GM19438 (cell line): Measurements from ENCODE around the gene RHOBTB3.

Source experiments
- ATAC-seq: cut with Tn5 transposase; IDR thresholded peaks from one replicate; pipeline ENCODE4 v1.9.1; 2021; ENCODE audit warnings: low read depth; ENCODE audit not compliant: unreplicated experiment

The RHOBTB3 gene

DNA sequence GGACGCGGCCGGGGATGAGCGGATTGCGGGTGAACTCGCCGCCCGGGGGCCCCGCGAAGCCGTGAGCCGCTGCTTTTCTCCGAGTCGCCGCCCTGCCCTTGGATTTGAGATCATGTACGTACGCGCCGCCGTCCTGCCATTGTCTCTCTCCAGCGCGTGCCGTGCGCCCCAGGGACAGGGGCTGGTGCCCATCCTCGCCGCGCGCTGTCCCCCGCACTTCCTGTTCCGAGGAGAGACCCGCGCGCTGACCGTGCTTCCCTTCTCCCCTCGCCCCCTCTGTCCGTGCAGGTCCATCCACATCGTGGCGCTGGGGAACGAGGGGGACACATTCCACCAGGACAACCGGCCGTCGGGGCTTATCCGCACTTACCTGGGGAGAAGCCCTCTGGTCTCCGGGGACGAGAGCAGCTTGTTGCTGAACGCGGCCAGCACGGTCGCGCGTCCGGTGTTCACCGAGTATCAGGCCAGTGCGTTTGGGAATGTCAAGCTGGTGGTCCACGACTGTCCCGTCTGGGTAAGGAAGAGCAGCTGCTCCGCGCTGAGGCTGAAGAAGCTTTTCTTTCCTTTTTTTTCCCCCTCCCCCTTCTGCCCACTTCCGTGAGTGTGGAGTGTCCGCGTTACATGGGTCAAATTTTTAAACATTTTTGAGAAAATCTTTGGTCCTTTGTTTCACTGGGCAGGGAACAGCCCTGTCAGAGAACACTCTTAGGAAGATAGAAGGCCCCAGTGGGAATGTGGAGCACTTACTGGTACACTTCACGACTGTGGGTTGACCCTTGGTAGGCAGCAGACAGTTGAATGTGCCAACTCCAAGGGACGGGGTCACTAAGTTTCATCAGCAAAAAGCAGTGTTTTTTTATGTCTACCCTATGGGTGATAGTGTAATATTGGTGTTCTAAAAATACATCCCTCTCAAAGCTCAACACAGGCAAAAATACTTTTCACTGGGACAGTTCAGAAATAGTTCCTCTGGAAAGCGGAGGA, 727 bp downstream of the RHOBTB3 start:
- ATAC-seq = peak; percentile 33

DNA sequence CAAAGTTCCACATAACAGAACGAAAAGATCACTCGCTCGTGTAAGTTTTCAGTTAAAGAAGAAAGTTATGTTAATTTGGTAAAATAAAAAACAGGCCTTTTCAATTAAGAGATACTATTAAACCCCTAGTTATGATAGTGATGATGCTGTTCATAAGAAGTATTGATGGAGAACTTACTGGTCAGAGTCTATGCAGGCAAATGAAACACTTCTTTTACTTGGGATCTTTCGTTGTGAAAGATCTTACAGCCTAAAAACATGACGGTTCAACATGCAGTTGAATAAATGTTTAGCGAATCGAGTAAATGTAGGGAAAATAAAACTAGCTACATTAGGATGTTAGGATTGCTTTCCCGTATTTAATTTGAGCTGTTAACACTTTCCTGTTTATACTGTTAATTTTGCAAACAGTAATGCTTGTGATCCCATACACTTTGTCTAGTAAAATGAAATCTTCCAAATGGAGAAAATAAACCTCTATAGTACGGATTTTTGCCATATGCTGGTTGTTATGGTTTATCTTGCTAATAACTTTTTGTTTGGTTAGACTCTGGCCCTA, 2.0 kb downstream of the RHOBTB3 start:
- ATAC-seq = no peak

DNA sequence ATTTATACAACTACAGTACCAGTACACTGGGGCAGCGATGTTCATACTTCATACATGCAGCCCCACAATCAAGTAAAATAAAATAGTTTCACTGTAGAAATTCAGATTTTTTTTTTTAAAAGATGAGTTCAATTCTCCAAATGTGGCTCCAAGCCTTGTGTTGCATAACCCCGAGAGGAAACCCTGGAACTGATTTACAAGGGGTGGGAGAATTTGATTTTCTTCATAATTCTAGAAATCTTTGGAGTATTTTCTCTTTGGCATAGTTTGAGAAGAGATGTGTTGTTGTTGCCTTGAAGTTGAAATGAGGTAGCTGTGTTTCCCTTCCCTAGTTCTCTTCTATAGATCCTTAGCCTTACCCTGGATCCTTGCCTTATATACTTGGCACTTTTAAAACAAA, 3.1 kb downstream of the RHOBTB3 start:
- no peak for ATAC-seq

DNA sequence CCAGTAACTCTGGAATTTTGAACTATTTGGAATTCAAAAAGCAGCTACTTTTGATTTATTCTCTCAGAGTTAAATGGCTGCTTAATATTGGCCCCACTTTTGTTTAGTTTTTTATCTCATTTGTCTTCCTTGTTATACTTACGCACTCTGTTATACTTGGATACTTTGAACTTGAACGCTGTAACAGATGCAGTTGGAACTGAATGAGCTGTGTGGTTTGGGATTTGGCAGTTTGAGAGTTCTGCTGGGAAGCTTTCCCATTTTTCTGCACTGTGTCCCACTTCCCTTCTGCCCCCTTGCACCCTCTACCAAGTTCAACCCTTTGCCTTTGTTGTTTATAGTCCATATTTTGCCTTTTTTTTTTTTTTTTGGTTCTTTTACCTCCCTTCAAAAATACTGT, 3.8 kb downstream of the RHOBTB3 start:
- ATAC-seq = no peak

DNA sequence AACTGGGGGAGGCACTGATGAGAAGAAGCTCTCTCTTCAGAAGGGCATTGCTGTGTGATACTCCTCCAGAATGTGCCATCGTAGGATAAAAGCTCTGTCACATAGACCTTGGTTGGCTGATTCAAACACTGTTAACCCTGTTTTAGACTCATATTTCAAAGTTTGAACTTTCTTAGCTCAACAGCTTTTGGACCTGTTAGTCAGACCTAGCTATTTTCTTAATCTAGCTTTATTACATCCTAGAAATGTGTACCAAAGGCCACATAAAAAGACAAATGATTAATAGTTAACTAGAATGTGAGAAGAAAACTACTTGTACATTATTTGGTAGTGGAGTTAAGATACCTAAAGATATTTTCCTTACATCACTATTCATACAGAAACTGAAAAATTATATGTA, 4.3 kb downstream of the RHOBTB3 start:
- no peak for ATAC-seq

DNA sequence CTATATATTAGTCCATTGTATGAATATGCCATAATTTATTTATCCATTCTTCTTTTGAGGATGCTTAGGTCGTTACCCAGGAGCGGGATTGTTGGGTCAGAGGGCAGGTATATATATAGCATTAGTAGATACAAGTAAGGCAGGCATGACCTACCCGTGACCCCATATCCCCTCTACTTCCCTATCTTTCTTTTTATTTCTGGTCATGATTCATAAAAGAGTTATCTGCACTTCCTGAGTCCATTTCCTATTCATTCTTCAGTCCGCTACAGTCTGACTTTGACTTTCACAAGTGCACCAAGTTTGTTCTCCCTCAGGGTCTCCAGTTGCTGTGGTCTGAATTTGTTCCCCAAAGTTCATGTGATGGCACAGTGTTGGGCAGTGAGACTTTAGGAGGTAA, 6.9 kb downstream of the RHOBTB3 start:
- ATAC-seq = no peak

DNA sequence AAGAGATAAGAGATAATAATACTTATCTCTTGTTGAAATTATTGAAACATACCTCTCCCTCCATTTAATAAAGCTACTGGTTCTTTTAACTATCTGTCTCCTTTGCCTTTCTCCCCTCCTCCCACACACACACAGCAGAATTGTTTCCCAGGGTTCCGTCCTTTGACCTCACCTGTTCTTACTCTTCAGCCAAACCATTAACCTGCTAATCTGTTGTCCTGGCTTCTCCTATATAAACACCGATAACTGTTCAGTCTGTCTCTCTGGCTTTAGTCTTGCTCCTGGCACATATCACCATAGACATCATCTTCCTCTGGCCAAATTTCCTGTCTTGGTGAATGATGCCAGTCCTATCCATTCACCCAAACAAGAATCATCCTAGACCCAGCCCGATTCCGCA, 7.7 kb downstream of the RHOBTB3 start:
- no peak for ATAC-seq

DNA sequence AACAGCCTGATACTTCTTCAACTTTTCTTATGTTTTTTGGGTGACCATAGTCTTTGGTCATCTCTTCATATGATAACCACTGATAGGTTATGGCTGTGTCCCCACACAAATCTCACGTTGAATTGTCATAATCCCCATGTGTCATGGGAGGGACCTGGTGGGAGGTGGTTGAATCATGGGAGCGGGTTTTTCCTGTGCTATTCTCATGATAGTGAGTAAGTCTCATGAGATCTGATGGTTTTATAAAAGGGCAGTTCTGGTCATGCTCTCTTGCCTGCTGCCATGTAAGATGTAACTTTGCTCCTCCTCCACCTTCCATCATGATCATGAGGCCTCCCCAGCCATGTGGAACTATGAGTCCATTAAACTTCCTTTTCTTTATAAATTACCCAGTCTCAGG, 8.7 kb downstream of the RHOBTB3 start:
- no peak for ATAC-seq

DNA sequence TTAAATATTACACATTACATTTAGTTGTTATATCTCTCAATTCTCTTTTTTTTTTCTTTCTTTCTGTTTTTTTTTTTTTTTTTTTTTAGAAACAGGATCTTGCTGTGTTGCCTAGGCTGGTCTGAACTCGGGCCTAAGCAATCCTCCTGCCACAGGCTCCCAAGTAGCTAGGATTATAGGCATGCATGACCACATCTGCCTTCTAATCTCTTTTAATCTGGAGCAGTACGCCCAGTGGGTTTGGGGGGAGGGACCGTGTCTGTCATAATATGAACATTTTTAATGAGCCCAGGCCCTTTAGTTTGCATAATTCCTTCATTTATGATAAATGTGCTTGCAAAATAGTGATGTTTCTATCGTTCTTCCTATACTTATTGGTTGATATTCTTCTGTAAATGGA, 10.3 kb downstream of the RHOBTB3 start:
- no peak for ATAC-seq

DNA sequence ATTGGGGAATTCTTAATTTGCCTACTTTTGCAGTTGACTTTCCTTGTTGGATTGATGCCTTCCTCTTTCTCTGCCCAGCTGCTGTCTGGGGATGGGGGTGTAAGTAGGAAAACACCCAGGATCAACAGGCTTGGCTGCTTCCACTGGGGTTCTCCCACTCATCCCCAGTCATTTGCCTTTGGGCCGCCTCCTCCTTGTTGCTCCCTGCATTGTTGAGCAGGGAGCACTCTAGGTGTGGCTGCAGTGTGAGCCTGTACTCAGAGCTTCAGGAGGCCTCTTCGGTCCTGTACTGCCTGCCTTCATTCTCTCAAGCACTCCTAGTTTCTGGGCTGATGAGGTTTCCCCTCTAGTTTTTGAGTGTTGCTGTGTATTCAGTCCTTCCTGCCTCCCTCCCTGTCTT, 12.1 kb downstream of the RHOBTB3 start:
- ATAC-seq = no peak

DNA sequence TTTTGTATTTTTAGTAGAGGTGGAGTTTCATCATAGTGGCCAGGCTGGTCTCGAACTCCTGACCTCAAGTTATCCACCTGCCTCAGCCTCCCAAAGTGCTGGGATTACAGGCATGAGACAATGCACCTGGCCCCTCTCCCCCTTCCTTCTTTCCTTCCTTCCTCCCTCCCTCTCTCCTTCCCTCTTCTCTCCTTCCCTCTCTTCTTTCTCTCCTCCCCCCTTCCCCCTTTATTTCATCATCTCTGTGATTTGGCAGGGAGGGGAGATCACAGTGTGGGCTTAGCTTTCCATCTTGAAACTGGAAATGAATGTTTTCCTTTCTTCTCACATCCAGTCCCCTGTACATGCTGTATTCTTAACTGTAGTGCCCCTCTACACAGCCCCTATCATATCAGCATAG, 12.7 kb downstream of the RHOBTB3 start:
- no peak for ATAC-seq

DNA sequence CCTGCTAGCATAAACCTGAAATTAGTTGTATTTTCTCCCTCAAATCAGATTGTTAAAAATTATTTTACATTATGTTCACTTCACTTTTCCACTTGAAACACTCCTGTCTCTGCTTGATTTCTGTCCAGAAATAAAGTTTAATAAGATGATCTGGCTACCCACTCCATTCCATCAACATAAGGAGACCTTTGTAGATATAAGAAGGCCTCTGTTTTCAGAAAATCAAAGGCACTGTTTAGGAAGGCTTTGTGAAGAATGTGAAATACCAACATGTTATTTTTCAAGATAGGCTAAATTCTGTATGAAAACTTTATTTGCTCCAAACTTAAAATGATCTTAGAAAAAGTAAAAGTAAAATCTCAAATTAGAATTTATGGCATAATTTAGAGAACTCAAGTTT, 15.1 kb downstream of the RHOBTB3 start:
- no peak for ATAC-seq

DNA sequence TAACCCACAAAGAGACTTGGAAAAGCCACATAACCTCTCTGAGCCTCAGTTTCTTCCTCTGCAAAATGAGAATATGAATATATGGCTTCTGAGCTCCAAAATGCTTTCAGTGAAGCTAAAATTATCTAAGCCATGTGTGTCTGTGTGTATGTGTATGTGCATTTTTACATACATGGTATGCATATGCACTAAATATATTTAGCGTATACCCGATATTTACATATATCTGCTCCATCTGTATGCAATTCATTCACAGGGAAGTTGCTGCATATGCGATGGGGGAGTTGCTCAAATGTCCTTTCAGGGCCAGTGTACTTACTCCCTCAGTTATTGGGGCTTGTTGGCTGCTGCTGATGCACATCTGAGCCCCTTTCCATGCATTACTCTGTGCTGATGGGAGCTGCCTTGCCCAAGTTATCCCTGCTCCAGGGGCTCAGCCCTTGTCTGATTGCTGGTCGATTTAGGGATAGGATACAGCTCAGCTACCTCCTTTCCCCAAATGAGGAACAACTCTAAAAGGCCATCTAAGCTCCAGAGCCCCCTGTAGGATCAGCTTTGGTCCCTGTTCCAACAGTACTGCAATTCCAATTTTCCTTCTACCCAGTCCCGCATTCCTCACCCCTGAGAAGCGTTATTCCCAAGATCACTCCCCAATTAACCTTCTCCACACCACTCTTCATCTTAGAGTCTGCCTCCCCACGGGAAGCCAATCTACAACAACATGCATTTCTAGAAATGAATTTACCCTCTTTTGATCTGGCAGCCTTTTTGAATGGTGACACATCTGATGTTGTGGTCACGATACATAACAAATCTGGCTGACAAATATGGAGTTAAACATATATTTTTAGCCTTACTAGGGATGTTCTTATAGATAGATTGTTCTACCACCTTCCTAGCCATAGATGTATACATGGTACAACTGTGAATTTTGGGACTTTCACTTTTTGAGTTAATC, 15.9 kb downstream of the RHOBTB3 start:
- ATAC-seq = no peak

DNA sequence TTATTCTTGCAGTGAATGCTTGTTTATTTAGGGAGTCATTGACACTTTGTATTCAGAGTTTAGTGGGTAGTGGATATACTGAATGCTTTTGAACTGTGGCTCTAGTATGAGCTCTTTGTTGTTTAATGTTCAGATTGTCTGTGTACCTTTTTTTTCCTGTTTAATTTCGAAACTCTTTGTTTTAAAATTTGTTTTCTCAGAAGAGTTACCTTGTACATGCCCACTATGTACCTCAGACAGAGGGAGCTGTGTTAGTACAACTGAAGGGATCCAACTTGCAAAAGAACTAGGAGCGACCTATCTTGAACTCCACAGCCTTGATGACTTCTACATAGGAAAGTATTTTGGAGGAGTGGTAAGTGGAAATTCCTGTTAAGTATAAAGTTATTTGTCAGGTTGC, 17.0 kb downstream of the RHOBTB3 start:
- no peak for ATAC-seq

DNA sequence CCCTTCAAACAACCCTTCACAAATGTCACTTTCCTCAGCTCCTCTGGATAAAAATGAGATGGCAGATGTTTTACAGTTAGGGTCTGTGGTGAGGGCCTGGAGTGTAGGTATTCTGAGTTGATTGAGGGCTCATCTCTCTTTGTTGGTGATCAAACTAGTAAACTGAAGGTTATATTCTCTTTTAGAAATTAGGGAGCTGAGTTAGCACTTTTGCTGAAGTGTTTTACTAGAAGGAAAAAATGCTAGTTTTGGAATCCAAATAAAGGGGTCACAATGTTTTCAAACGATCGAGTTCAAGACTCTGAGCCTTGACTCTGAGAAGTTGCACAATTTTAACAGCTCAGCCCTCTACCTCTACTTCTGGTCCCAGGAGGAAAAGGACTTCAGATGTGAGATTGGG, 23.4 kb downstream of the RHOBTB3 start:
- no peak for ATAC-seq

DNA sequence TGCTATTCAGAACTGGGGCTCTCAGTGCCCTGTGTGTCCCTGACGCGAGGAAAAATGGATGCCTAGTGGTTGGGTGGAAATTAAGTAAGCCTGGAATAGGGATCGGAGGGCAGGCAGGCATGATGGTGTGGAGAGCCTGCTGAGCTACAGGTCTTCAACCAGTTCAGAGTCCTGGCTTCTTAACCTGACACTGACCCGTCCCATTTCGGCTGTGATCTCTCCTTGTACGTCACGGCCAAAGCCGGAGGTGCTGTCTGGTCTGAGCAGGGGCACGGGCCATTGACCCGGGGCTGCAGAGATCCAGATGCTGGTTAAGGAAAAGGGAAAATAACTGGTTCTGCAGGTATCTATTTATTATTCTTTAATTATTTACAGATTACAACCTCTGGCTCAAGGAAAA, 27.9 kb downstream of the RHOBTB3 start:
- no peak for ATAC-seq

DNA sequence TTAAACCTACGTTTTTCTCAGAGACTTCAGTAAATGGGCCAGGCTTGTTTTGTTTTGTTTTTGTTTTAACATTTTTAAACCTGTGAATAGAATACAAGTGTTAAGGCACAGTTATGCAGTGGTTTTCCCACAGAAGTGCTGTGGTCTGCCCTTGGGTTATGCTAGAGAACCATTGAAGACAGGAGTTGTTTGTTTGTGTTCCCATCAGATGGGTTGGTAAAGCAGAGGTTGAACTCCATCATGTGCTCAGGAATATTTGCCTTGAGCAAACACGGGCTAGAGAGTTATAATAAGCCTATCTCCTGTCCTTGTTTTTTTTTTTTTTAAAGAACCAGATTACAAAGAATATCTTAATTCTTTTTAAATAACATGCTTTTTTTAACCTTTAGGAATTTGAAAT, 28.5 kb downstream of the RHOBTB3 start:
- ATAC-seq = no peak

DNA sequence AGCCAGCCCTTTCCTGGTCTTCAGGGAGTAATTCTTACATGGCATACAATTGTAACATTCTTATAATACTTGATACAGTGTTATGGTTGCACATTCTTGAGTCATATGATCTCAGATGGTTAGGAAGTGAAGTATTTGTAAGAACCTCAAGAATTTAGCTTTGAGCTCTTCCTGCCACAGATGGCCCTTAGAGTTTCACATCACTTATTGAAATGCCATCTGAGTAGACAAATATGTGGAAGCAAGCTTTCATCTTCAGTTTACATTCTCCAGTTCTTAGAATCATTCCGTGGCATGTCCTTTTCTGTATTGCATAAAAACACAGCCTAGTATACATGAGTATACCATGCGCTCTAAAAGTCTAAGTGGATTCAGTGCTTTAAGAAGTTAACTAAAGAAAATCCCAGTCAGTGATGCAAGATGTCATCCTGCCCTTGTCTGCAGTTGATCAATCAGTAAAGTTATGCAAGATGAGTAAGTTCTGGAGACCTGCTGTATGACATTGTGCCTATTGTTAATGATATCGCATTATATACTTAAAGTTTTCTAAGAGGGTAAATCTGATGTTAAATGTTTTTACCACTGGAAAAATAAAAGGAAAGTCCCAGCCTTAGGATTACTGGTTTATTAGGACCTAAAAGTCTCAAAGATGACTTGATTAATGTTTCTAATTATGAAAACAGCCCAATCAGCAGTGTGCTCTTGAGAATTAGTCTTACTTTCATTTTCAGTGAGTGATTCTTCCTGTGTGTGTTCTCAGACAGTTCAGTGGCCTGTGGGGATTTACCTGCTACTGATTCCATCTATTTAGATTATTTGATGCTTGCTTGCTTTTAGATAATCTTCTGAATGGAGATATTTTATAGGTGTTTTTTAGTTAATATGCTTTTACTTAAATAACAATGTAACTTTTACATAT, 29.4 kb downstream of the RHOBTB3 start:
- peak; percentile 83 for ATAC-seq

DNA sequence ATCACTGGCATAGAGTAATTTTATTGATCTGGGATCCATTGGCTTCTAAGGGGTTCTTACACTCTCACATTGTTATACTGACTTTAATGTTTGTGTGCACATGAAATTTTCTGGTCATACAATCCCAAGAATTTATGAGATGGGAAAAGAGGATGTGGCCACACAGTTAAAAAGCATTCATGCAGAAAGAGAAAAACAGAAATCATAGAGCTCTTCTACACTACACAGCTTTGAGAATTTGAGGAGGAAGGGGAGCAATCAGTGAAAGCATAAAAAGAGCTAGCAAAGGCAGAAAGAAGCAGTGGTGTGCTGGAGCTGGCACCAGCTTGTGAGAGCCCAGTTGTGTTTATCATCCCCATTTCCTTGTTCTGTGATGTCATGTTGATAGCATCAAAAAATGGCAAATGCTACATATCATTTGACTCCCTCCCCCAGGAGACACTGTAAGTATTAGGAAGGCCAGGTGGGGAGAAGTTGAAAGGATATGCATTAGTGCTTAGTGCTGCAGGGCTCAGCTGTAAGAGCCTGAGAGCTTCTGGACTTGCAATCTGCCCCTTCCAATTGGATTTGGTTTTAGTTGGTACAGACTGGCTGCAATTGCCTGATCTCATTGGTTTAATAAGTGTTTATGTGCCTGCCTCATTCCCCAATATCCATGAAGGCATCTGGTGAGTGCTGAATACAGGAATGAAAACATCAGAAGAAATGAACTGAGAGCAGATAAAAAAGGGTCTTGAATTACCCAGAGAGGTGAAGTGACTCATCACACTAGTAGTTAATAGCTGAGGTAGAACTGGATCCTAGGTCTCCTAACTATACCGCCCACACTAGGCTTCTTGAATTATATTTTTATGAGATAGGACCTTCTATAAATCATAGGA, 30.9 kb downstream of the RHOBTB3 start:
- ATAC-seq = no peak
